ENCODE data around the gene MCCD1.

Gene MCCD1

DNA sequence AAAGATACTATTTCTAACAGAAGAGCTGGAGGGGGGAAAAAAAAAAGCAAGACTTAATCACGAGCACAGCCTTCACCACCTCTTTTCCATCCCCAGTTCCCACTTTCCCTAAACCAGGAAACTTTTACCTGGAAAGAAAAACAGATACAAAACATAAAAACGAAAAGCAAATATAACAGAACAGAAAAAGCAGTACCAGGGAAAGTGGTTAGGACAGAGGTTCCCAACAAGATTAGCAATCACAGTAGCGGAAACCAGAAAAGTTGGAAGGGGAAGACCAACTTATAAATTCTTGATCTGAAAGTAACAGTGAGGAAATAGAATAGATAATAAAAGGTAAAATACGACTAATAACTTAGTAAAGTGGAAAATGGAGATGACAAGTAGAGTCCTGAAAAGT is 11.9 kb downstream of the MCCD1 start:
- TF ChIP-seq, protein P1, sequence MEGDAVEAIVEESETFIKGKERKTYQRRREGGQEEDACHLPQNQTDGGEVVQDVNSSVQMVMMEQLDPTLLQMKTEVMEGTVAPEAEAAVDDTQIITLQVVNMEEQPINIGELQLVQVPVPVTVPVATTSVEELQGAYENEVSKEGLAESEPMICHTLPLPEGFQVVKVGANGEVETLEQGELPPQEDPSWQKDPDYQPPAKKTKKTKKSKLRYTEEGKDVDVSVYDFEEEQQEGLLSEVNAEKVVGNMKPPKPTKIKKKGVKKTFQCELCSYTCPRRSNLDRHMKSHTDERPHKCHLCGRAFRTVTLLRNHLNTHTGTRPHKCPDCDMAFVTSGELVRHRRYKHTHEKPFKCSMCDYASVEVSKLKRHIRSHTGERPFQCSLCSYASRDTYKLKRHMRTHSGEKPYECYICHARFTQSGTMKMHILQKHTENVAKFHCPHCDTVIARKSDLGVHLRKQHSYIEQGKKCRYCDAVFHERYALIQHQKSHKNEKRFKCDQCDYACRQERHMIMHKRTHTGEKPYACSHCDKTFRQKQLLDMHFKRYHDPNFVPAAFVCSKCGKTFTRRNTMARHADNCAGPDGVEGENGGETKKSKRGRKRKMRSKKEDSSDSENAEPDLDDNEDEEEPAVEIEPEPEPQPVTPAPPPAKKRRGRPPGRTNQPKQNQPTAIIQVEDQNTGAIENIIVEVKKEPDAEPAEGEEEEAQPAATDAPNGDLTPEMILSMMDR (conservative IDR thresholded peaks at IDR 0.05; ENCODE audit: low read length): no peak
- H3K4me3 ChIP-seq (ENCODE audit: low read length): peak overlapping the region; percentile 72
- DNase-seq (ENCODE audit: low read depth): no peak

DNA sequence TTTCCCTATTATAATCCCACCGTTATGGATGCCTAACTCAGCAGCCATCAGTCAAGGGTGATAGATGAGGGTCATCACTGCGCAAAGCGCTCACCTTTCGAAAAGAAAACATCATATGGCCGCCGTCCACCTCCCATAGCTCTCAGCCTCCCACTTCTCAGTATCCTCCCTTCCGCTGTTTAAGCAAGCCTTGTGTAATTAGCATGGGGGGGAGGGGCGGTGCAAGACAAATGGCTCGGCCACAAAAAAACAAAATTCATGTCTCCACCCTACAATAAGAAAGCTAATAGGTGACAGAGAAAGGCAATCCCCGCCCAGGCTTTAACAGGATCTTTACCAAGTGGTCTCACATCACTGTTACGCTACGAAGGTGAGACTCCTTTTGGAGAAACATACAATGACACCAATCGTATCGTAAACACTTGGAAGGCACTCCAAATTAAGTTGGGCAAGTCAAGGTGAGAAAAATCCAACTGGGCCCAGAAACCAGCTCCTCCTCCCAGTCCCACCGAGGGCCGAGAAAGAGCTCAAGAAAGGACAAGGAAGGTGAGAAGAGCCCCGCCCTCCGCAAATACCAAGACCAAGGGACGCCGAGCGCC is 12.4 kb downstream of the MCCD1 start:
- peak; percentile 65 for DNase-seq (ENCODE audit: low read depth)
- H3K4me3 ChIP-seq (ENCODE audit: low read length): peak overlapping the region; percentile 72
- TF ChIP-seq, protein P1 (conservative IDR thresholded peaks at IDR 0.05; ENCODE audit: low read length): no peak

DNA sequence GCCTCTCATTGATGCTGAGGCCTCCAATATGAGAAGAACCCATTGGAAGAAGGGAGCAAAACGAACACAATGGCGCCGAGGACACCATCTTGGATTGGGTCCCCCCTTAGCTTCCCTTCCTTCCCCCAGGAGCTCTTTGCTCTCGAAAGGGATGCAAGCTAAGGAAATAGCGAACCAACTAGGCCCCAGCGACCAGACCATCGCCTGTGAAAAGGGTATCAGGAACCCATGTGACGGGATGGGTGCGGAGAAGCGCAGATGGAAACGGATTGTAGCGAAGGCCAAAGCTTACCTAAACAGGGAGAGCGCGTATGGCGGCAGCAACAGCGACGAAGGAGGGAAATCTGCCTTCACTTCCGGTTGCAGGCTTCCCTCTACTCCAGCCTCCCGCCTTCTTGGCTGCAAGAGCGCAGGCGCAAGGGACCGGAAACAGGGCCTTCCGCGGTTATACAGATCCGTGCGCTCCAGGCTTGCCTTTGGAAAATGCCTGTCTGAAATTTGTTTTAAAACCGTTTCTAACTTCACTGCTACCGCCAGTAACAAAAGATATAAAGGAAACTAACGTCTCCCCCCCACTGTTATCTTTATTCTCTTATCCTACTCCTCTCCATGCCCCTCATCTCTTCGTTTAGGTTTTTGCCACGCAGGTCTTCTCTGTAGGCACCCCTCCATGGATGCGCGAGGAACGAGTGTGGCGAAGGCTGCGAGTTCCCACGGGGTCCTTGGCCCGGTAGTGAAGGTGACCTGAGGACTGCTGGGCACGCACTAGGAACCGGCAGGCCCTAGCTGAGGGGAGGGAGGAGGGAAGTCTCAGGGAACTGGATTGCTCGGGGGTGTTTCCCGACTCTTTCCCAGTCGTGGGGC is 13.1 kb downstream of the MCCD1 start, which contains the start of gene DDX39B:
Gene DDX39B (minus strand): TSS at position 346 of the 864 bp plus-strand sequence. CDS start 1,471 bp downstream, outside the sequence.
- peak; percentile 97 for DNase-seq (ENCODE audit: low read depth)
- H3K4me3 ChIP-seq (ENCODE audit: low read length): peak within 1 kb of the TSS; percentile 72
- TF ChIP-seq, protein P1 (conservative IDR thresholded peaks at IDR 0.05; ENCODE audit: low read length): no peak

DNA sequence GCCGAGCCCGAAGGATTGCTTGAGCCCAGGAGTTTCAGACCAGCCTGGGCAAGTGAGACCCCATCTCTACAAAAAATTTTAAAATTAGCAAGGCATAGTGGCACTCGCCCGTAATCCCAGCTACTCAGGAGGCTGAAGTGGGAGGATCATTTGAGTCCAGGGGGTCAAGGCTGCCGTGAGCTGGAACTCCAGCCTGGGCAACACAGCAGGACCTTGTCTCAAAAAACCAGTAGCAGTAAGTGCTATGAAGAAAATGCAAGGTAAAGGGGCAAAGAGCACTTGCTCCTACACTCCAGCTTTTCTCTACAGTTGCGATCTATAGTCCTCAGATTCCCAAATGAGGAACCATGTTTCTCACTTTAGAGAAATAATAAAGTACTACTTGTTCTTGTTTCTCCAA is 14.9 kb downstream of the MCCD1 start:
- no peak for DNase-seq (ENCODE audit: low read depth)
- TF ChIP-seq, protein P1 (conservative IDR thresholded peaks at IDR 0.05; ENCODE audit: low read length): no peak
- H3K4me3 ChIP-seq (ENCODE audit: low read length): no peak overlapping the region

DNA sequence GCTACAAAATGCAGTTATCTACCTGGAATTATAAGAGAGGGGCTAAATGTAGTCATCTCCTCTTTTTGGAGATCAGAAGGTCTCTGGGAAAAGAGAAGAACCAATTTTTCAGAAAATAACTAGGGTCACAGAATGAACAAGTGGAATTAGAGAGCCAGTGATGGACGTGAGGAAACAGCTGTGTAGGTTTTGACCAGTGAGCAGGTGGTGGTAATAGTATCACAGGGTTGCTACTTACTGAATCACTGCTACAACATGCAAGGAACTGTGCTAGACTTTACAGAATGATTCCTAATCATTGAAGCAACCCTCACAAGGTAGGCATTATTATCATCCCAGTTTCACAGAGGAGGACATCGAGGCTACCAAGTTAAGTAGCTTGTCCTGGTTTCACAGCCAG is 15.9 kb downstream of the MCCD1 start:
- TF ChIP-seq, protein P1 (conservative IDR thresholded peaks at IDR 0.05; ENCODE audit: low read length): no peak
- H3K4me3 ChIP-seq (ENCODE audit: low read length): no peak overlapping the region
- no peak for DNase-seq (ENCODE audit: low read depth)

DNA sequence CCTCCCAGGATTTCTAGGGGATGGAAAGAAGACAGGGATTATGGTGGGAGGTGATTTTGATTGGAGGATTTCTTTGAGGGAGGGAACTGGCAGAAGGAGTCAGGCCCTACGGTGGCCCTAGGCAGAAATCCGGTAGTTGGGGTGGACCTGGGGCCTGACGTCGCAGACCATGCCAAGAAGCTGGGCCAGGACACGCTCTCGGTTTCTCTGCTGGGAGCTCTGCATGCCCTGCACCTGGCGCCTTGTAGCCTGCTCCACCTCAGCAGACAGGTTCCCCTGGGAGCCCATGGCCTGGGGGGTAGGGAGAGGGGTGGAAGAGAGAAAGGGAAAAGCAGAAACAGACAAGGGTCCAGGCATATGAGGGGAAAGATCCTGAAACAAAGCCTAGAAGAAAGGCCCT is 16.5 kb downstream of the MCCD1 start:
- no peak overlapping the region for H3K4me3 ChIP-seq (ENCODE audit: low read length)
- TF ChIP-seq, protein P1 (conservative IDR thresholded peaks at IDR 0.05; ENCODE audit: low read length): no peak
- DNase-seq (ENCODE audit: low read depth): no peak

Data from AG10803 (cell line).